ENCODE data around the gene NRL.

GRCh38 chr14:24071836-24072430 lies 42.8 kb downstream of the NRL start:
- TF ChIP-seq CTCF (IDR thresholded peaks at IDR 0.05; ENCODE audit: low read depth, low read length) (no peak), EZH2phosphoT487 (IDR thresholded peaks at IDR 0.05; ENCODE audit: low read depth) (no peak)
